Muscle layer of colon (tissue), 2 donors: ENCODE results near the gene RPP25L.

Experiments used
- H3K27ac ChIP-seq: one replicate; pipeline ENCODE4 v1.7.0; 2013; ENCODE audit warnings: low read depth, mild to moderate bottlenecking, low read length, moderate library complexity
- H3K27me3 ChIP-seq, 2 donors: one replicate each; pipeline ENCODE4 v1.7.0; 2013; ENCODE audit warnings: low read length in 2 of 2, mild to moderate bottlenecking in 2 of 2; ENCODE audit not compliant: insufficient read depth in 2 of 2, control insufficient read depth in 1 of 2
- H3K36me3 ChIP-seq: one replicate; pipeline ENCODE4 v1.7.0; 2013; ENCODE audit warnings: mild to moderate bottlenecking, low read length; ENCODE audit not compliant: insufficient read depth
- H3K4me1 ChIP-seq: one replicate; pipeline ENCODE4 v1.7.0; 2013; ENCODE audit warnings: mild to moderate bottlenecking, low read length; ENCODE audit not compliant: insufficient read depth
- H3K4me3 ChIP-seq, 2 donors: one replicate each; pipeline ENCODE4 v1.7.0; 2013; ENCODE audit warnings: low read length in 2 of 2, low read depth in 1 of 2, mild to moderate bottlenecking in 1 of 2, moderate library complexity in 1 of 2
- H3K9ac ChIP-seq: one replicate; pipeline ENCODE4 v1.7.0; 2013; ENCODE audit warnings: low read length
- H3K9me3 ChIP-seq: one replicate; pipeline ENCODE4 v1.7.0; 2013; ENCODE audit warnings: mild to moderate bottlenecking, low read length
- donor health status: abdominal sarcoma.
- donor health status: Adenocarcinoma of cecum.

RPP25L gene

GRCh38 chr9:34635556-34635955 is 23.7 kb upstream of the RPP25L start:
- H3K4me3 ChIP-seq: no peak overlapping the region
- H3K4me1 ChIP-seq: peaks cover 31% of the 10 kb centered on the region
- no peaks in the 10 kb centered on the region for H3K27me3 ChIP-seq
- no peaks in the 10 kb centered on the region for H3K9me3 ChIP-seq
- H3K9ac ChIP-seq: no peak overlapping the region
- no peak overlapping the region for H3K27ac ChIP-seq
- peaks cover 6% of the 10 kb centered on the region for H3K36me3 ChIP-seq

- Histone ChIP-seq H3K36me3 (peaks cover 6% of the 10 kb centered on the region), H3K9me3 (no peaks in the 10 kb centered on the region), H3K27ac (no peak overlapping the region), H3K9ac (no peak overlapping the region), H3K4me1 (peaks cover 31% of the 10 kb centered on the region), H3K4me3 (no peak overlapping the region), H3K27me3 (peaks cover 0 to 1% of the 10 kb centered on the region in 2 donors)
Measured at GRCh38 chr9:34634551-34635248, 22.8 kb upstream of the RPP25L start.

GRCh38 chr9:34633851-34634550 is 22.1 kb upstream of the RPP25L start:
- H3K27me3 ChIP-seq: peaks cover 5 to 8% of the 10 kb centered on the region in 2 donors
- no peaks in the 10 kb centered on the region for H3K9me3 ChIP-seq
- H3K4me1 ChIP-seq: peaks cover 31% of the 10 kb centered on the region
- no peak overlapping the region for H3K27ac ChIP-seq
- H3K4me3 ChIP-seq: no peak overlapping the region
- H3K36me3 ChIP-seq: peaks cover 6% of the 10 kb centered on the region
- no peak overlapping the region for H3K9ac ChIP-seq

GRCh38 chr9:34633166-34633565 is 21.3 kb upstream of the RPP25L start:
- H3K4me3 ChIP-seq: no peak overlapping the region
- no peak overlapping the region for H3K9ac ChIP-seq
- H3K36me3 ChIP-seq: peaks cover 6% of the 10 kb centered on the region
- no peak overlapping the region for H3K27ac ChIP-seq
- peaks cover 29% of the 10 kb centered on the region for H3K4me1 ChIP-seq
- no peaks in the 10 kb centered on the region for H3K9me3 ChIP-seq
- peaks cover 11 to 14% of the 10 kb centered on the region in 2 donors for H3K27me3 ChIP-seq

GRCh38 chr9:34630402-34631154 is 18.7 kb upstream of the RPP25L start:
- Histone ChIP-seq H3K36me3 (peaks cover 6% of the 10 kb centered on the region), H3K4me1 (peaks cover 16% of the 10 kb centered on the region), H3K27me3 (peaks cover 36 to 40% of the 10 kb centered on the region in 2 donors), H3K9ac (no peak overlapping the region), H3K9me3 (no peaks in the 10 kb centered on the region), H3K4me3 (no peak overlapping the region), H3K27ac (no peak overlapping the region)

GRCh38 chr9:34629491-34629808 is 17.6 kb upstream of the RPP25L start:
- Histone ChIP-seq H3K9ac (no peak overlapping the region), H3K27me3 (peaks cover 45 to 51% of the 10 kb centered on the region in 2 donors), H3K9me3 (no peaks in the 10 kb centered on the region), H3K36me3 (no peaks in the 10 kb centered on the region), H3K27ac (no peak overlapping the region), H3K4me1 (peaks cover 15% of the 10 kb centered on the region), H3K4me3 (peak overlapping the region in 1 of 2 donors; percentile 52)

GRCh38 chr9:34628656-34629490 is 17.0 kb upstream of the RPP25L start, which contains the start of gene ARID3C:
TSS of gene ARID3C (minus strand) at chr9:34629066. CDS start at chr9:34628014, 1,052 bp downstream.
- Histone ChIP-seq H3K27me3 (peaks cover 45 to 57% of the 10 kb centered on the region in 2 donors), H3K27ac (no peak within 1 kb of the TSS), H3K4me1 (peaks cover 11% of the 10 kb centered on the region), H3K4me3 (peak within 1 kb of the TSS; percentile 30 to 52), H3K9me3 (no peaks in the 10 kb centered on the region), H3K9ac (no peak within 1 kb of the TSS), H3K36me3 (no peaks in the 10 kb centered on the region)

- H3K4me1 ChIP-seq: peaks cover 7% of the 10 kb centered on the region
- no peak overlapping the region for H3K27ac ChIP-seq
- peak overlapping the region in 1 of 2 donors; percentile 29 for H3K4me3 ChIP-seq
- peaks cover 51 to 66% of the 10 kb centered on the region in 2 donors for H3K27me3 ChIP-seq
- no peaks in the 10 kb centered on the region for H3K36me3 ChIP-seq
- no peak overlapping the region for H3K9ac ChIP-seq
- H3K9me3 ChIP-seq: no peaks in the 10 kb centered on the region
Measured at GRCh38 chr9:34627716-34628655, 16.1 kb upstream of the RPP25L start.

GRCh38 chr9:34625186-34625486 is 13.2 kb upstream of the RPP25L start:
- Histone ChIP-seq H3K4me3 (no peak overlapping the region), H3K36me3 (no peaks in the 10 kb centered on the region), H3K9me3 (no peaks in the 10 kb centered on the region), H3K4me1 (peaks cover 15% of the 10 kb centered on the region), H3K27me3 (peaks cover 64 to 85% of the 10 kb centered on the region in 2 donors), H3K9ac (no peak overlapping the region), H3K27ac (no peak overlapping the region)

- H3K9ac ChIP-seq: no peak overlapping the region
- H3K4me3 ChIP-seq: no peak overlapping the region
- no peaks in the 10 kb centered on the region for H3K36me3 ChIP-seq
- H3K27me3 ChIP-seq: peaks cover 64 to 83% of the 10 kb centered on the region in 2 donors
- no peak overlapping the region for H3K27ac ChIP-seq
- peaks cover 17% of the 10 kb centered on the region for H3K4me1 ChIP-seq
- no peaks in the 10 kb centered on the region for H3K9me3 ChIP-seq
Measured at GRCh38 chr9:34624475-34625185, 12.7 kb upstream of the RPP25L start.
